SU-DHL-6 (cell line): ENCODE results near the gene FGL2.

Experiments used
- H2AFZ ChIP-seq: fragments of 200-600 bp; sonication (generic); 2 replicates; pipeline ENCODE4 v1.6.1; 2014; ENCODE audit warnings: low read depth, mild to moderate bottlenecking, moderate library complexity, mixed read lengths, antibody characterized with exemption, low read length; ENCODE audit not compliant: severe bottlenecking
- H3F3A ChIP-seq: fragments of 200-600 bp; shearing (Covaris generic); 2 replicates; pipeline ENCODE4 v1.6.0; 2016; ENCODE audit warnings: antibody characterized with exemption, mild to moderate bottlenecking; ENCODE audit not compliant: insufficient read depth
- H3K27ac ChIP-seq: fragments of 200-600 bp; sonication (generic); 2 replicates; pipeline ENCODE4 v1.5.1; 2016; ENCODE audit warnings: low read depth, mild to moderate bottlenecking, low read length, moderate library complexity, mixed read lengths
- H3K27me3 ChIP-seq: fragments of 200-600 bp; sonication (generic), shearing (Covaris generic); 2 replicates; pipeline ENCODE4 v1.6.0; 2014; ENCODE audit warnings: mild to moderate bottlenecking, low read length
- H3K36me3 ChIP-seq: fragments of 200-600 bp; sonication (generic); 2 replicates; pipeline ENCODE4 v1.6.1; 2014; ENCODE audit warnings: mild to moderate bottlenecking, low read length, mixed read lengths
- H3K4me2 ChIP-seq: fragments of 300-600, 200-600 bp; shearing (Covaris generic), sonication (generic); 2 replicates; pipeline ENCODE4 v1.6.0; 2014; ENCODE audit warnings: low read length, low read depth, mild to moderate bottlenecking; ENCODE audit not compliant: poor library complexity, severe bottlenecking
- H3K4me3 ChIP-seq: fragments of 200-600 bp; sonication (generic); 2 replicates; pipeline ENCODE4 v1.5.1; 2014; ENCODE audit warnings: antibody characterized with exemption, low read length, mild to moderate bottlenecking, mixed read lengths; ENCODE audit not compliant: insufficient read depth, poor library complexity, severe bottlenecking
- H3K79me2 ChIP-seq: fragments of 200-600 bp; sonication (generic); 2 replicates; pipeline ENCODE4 v1.6.1; 2014; ENCODE audit warnings: mild to moderate bottlenecking, low read length, moderate library complexity; ENCODE audit not compliant: insufficient read depth
- H3K9ac ChIP-seq: fragments of 200-600 bp; sonication (generic); 2 replicates; pipeline ENCODE4 v1.7.0; 2014; ENCODE audit warnings: mild to moderate bottlenecking, low read length
- H3K9me2 ChIP-seq: fragments of 200-600 bp; sonication (generic); replicated peaks from 2 replicates; pipeline ENCODE4 v1.6.1; 2014; ENCODE audit warnings: low read length; ENCODE audit not compliant: insufficient read depth
- H3K9me3 ChIP-seq: fragments of 200-600 bp; sonication (generic); 2 replicates; pipeline ENCODE4 v1.6.1; 2014; ENCODE audit warnings: low read length, mixed read lengths; ENCODE audit not compliant: insufficient read depth
- H4K20me1 ChIP-seq: fragments of 200-600 bp; sonication (generic); 2 replicates; pipeline ENCODE4 v1.6.1; 2014; ENCODE audit warnings: low read depth, mild to moderate bottlenecking, antibody characterized with exemption, low read length, moderate library complexity, mixed read lengths
- EZH2phosphoT487 ChIP-seq: fragments of 200-600 bp; sonication (generic), shearing (Covaris generic); conservative IDR thresholded peaks from 2 replicates; pipeline ENCODE4 v1.6.1; 2018; ENCODE audit warnings: mild to moderate bottlenecking, antibody characterized with exemption, low read length, moderate library complexity, mixed read lengths
- TF ChIP-seq, protein P1 (sequence below): fragments of 200-600 bp; sonication (generic); IDR thresholded peaks from one replicate; pipeline ENCODE4 v1.5.1; 2017; ENCODE audit warnings: antibody characterized with exemption, mild to moderate bottlenecking, low read length, moderate library complexity; ENCODE audit not compliant: insufficient read depth, poor library complexity, severe bottlenecking

FGL2 gene

DNA sequence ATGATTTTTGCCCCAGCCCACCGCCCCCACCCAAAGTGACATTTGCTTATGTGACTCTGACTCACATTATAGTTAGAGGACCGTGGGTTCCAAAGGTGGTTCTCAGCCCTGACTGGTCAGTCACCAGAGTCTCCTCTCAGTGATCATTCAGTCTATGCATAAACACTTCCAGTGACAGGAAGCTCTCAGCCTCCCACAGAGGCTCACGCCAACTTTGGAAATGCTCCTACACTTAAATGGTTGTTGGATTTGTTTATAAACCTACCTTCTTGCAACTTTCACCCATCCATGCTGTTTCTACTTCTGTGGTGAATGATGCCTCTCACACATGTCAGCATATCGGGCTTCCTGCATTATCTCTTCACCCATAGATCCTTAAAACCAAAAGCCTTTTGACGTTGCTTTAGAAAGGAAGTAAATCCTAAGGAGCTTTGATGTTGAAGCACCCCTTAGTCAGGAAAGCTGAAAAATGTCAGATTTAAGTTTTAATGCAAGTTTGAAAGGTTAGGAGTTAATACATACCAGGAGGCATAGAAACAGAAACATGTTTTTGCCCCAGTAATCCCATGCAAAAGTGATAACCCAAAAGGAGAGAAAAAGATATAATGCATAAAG, 46.5 kb upstream of the FGL2 start:
- no peak overlapping the region for H3K4me3 ChIP-seq
- H3K9me2 ChIP-seq: no peaks in the 10 kb centered on the region
- H3K36me3 ChIP-seq: no peaks in the 10 kb centered on the region
- no peaks in the 10 kb centered on the region for H4K20me1 ChIP-seq
- H3F3A ChIP-seq: no peaks in the 10 kb centered on the region
- TF ChIP-seq, protein P1, sequence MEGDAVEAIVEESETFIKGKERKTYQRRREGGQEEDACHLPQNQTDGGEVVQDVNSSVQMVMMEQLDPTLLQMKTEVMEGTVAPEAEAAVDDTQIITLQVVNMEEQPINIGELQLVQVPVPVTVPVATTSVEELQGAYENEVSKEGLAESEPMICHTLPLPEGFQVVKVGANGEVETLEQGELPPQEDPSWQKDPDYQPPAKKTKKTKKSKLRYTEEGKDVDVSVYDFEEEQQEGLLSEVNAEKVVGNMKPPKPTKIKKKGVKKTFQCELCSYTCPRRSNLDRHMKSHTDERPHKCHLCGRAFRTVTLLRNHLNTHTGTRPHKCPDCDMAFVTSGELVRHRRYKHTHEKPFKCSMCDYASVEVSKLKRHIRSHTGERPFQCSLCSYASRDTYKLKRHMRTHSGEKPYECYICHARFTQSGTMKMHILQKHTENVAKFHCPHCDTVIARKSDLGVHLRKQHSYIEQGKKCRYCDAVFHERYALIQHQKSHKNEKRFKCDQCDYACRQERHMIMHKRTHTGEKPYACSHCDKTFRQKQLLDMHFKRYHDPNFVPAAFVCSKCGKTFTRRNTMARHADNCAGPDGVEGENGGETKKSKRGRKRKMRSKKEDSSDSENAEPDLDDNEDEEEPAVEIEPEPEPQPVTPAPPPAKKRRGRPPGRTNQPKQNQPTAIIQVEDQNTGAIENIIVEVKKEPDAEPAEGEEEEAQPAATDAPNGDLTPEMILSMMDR: no peak
- no peak for TF ChIP-seq EZH2phosphoT487
- H3K27ac ChIP-seq: no peak overlapping the region
- no peaks in the 10 kb centered on the region for H3K9me3 ChIP-seq
- H2AFZ ChIP-seq: no peak overlapping the region
- H3K9ac ChIP-seq: no peak overlapping the region
- no peak overlapping the region for H3K4me2 ChIP-seq
- H3K27me3 ChIP-seq: no peaks in the 10 kb centered on the region
- H3K79me2 ChIP-seq: no peaks in the 10 kb centered on the region

DNA sequence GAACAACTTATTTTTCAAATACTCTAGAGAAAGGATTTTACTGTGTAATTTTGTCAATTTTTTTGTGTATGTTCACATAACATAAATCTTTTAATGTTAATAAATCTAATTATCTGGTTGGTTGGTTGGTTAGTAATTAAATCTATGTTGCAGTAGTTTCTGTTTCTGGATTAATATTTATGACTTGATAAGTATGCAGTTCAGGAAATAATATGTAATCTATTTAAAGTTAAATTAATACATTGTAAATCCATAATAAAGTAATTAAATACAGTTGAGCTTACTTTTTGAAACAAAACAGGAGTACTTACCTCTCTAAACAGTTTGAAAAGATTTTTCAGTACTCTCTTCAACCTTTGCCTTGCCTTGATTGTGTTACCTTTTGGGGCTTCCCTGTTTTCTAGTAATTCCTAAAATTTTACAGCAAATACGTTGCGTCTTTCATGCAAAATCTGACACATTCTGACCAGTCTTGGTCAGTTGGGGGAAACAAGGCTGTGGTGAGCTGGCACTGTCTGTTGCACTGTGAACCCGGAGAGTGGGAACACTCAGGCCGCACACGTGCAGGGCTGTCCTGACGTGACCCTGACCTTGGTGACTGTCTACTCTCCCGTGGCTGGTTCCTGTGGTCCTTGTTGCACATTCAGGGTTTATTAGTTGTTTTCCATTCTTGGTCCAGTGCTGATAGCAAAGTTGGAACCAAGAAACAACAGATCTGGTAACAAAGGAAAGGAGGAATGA, 45.6 kb upstream of the FGL2 start:
- H3F3A ChIP-seq: no peaks in the 10 kb centered on the region
- H4K20me1 ChIP-seq: no peaks in the 10 kb centered on the region
- no peaks in the 10 kb centered on the region for H3K36me3 ChIP-seq
- TF ChIP-seq, protein P1: no peak
- H3K9me3 ChIP-seq: no peaks in the 10 kb centered on the region
- H3K27me3 ChIP-seq: no peaks in the 10 kb centered on the region
- no peak overlapping the region for H3K4me3 ChIP-seq
- no peak overlapping the region for H3K27ac ChIP-seq
- no peaks in the 10 kb centered on the region for H3K79me2 ChIP-seq
- H3K9ac ChIP-seq: no peak overlapping the region
- no peak overlapping the region for H2AFZ ChIP-seq
- H3K4me2 ChIP-seq: no peak overlapping the region
- H3K9me2 ChIP-seq: no peaks in the 10 kb centered on the region

DNA sequence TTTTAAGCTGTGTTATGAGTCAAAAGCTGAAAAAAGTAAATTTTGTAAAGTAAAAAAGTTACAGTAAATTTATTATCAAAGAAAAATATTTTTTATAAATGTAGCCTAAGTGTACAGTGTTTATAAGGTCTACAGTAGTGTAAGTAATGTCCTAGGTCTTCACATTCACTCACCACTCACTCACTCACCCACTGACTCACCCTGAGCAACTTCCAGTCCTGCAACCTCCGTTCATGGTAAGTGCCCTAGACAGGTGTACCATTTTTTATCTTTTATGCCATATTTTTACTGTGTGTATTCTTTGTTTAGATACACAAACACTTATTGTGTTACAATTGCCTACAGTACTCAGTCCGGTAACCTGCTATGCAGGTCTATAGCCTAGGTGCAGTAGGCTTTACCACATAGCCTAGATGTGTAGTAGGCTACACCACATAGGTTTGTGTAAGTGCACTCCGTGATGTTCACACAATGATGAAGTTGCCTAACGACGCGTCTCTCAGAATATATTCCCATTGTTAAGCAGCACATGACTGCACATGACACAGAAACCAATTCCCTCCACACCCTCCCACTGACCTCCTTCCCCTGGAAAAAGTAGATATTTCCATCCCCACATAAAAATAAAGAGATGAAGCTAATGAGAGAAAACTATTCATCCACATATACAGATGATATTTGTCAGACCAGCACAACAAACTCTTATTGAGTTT, 44.8 kb upstream of the FGL2 start:
- Histone ChIP-seq H3K9me3 (no peaks in the 10 kb centered on the region), H3K9me2 (no peaks in the 10 kb centered on the region), H3K27ac (no peak overlapping the region), H4K20me1 (no peaks in the 10 kb centered on the region), H3K36me3 (no peaks in the 10 kb centered on the region), H3K4me3 (no peak overlapping the region), H3K4me2 (no peak overlapping the region), H3F3A (no peaks in the 10 kb centered on the region), H3K9ac (no peak overlapping the region), H3K27me3 (no peaks in the 10 kb centered on the region), H2AFZ (no peak overlapping the region), H3K79me2 (no peaks in the 10 kb centered on the region)
- TF ChIP-seq EZH2phosphoT487: no peak
- TF ChIP-seq, protein P1: no peak
